NCI-H146 treated with DMSO at 0.1 percent for 48 hours (cell line): ENCODE measurements around the gene STMN1.

Experiments used
- DNase-seq: peaks from one replicate; lab custom pipeline; 2025; ENCODE audit not compliant: unreplicated experiment; lab: John Stamatoyannopoulos, UW

The STMN1 gene

GRCh38 chr1:25871704-25872494 lies 34.3 kb downstream of the STMN1 start:
- no peak for DNase-seq

GRCh38 chr1:25871086-25871703 lies 35.0 kb downstream of the STMN1 start:
- no peak for DNase-seq

GRCh38 chr1:25870614-25871013 lies 35.6 kb downstream of the STMN1 start:
- no peak for DNase-seq

GRCh38 chr1:25869909-25870606 lies 36.2 kb downstream of the STMN1 start:
- no peak for DNase-seq

- DNase-seq: no peak
Observed at GRCh38 chr1:25867210-25867991, 38.8 kb downstream of the STMN1 start.

- DNase-seq: no peak
Observed at GRCh38 chr1:25866288-25866687, 39.9 kb downstream of the STMN1 start.

GRCh38 chr1:25864434-25864833 lies 41.8 kb downstream of the STMN1 start:
- no peak for DNase-seq

GRCh38 chr1:25863486-25864262 lies 42.5 kb downstream of the STMN1 start:
- DNase-seq: no peak

- DNase-seq: no peak
Observed at GRCh38 chr1:25862785-25863485, 43.3 kb downstream of the STMN1 start.

- no peak for DNase-seq
Observed at GRCh38 chr1:25861316-25862286, 44.6 kb downstream of the STMN1 start.

- DNase-seq: peak; percentile 27
Observed at GRCh38 chr1:25858906-25859789, 47.1 kb downstream of the STMN1 start, which contains the start of gene AUNIP. Gene AUNIP, minus strand, starts transcription at chr1:25859457. Its CDS starts 100 bp downstream, at chr1:25859357.

- no peak for DNase-seq
Observed at GRCh38 chr1:25858494-25858893, 47.7 kb downstream of the STMN1 start.

- no peak for DNase-seq
Observed at GRCh38 chr1:25856856-25857255, 49.4 kb downstream of the STMN1 start.

GRCh38 chr1:25854554-25854953 lies 51.7 kb downstream of the STMN1 start:
- no peak for DNase-seq
